Neural progenitor cell (in vitro differentiated cells): ENCODE measurements around the gene CD99.

Experiments used
- CTCF ChIP-seq: fragments of 200-600 bp; sonication (generic); IDR thresholded peaks from 2 replicates; pipeline ENCODE4 v1.5.1; 2017; ENCODE audit warnings: antibody characterized with exemption, mild to moderate bottlenecking
- EZH2 ChIP-seq: fragments of 200-600 bp; sonication (generic); IDR thresholded peaks from 2 replicates; pipeline ENCODE4 v1.6.1; 2017; ENCODE audit warnings: antibody characterized with exemption, mild to moderate bottlenecking, moderate library complexity
- EZH2phosphoT487 ChIP-seq: fragments of 200-600 bp; sonication (generic); IDR thresholded peaks from 2 replicates; pipeline ENCODE4 v1.6.1; 2017; ENCODE audit warnings: antibody characterized with exemption

- no peak for TF ChIP-seq EZH2
- no peak for TF ChIP-seq CTCF
- no peak for TF ChIP-seq EZH2phosphoT487
Observed at GRCh38 chrX:2767631-2768455, 76.7 kb downstream of the CD99 start.
